HepG2 (cell line): Measurements from ENCODE around the gene LDLRAD2. TPM values are rescaled to one million over a fixed set of nuclear protein-coding genes. Genes with fewer than 3 reads are reported as not detected.

Source experiments
- BCLAF1 ChIP-seq: fragments of 450-650 bp; IDR thresholded peaks from 2 replicates; pipeline ENCODE4 v1.6.1; 2017; ENCODE audit warnings: mild to moderate bottlenecking
- DNMT3B ChIP-seq: conservative IDR thresholded peaks from 2 replicates; pipeline ENCODE4 v1.6.1; 2016; ENCODE audit warnings: missing biosample characterization, control low read depth
- GABPA ChIP-seq, 2 experiments: IDR thresholded peaks; 2 replicates each; pipeline ENCODE4 v1.6.1; 2011 to 2016; ENCODE audit warnings: low read depth in 2 of 2, low read length in 1 of 2, missing biosample characterization in 1 of 2, missing genetic modification characterization in 1 of 2
- HOXA5 ChIP-seq: sonication (generic); formaldehyde crosslinking; IDR thresholded peaks from 2 replicates; pipeline ENCODE4 v1.4.0; 2020; ENCODE audit warnings: missing genetic modification reagents
- MNT ChIP-seq: fragments of 450-650 bp; IDR thresholded peaks from 2 replicates; pipeline ENCODE4 v1.6.1; 2016
- NR1H2 ChIP-seq: sonication (generic); formaldehyde crosslinking; IDR thresholded peaks from 2 replicates; pipeline ENCODE4 v1.8.1; 2022; ENCODE audit warnings: low read depth, missing genetic modification reagents, borderline replicate concordance
- PBX3 ChIP-seq: sonication (generic); formaldehyde crosslinking; IDR thresholded peaks from 2 replicates; pipeline ENCODE4 v1.8.1; 2023; ENCODE audit warnings: missing genetic modification reagents, inconsistent platforms, borderline replicate concordance
- POGZ ChIP-seq: sonication (generic); formaldehyde crosslinking; IDR thresholded peaks from 2 replicates; pipeline ENCODE4 v1.4.0; 2020; ENCODE audit warnings: mild to moderate bottlenecking, missing genetic modification reagents
- RCOR2 ChIP-seq: IDR thresholded peaks from 2 replicates; pipeline ENCODE4 v1.6.1; 2016; ENCODE audit warnings: missing biosample characterization, missing genetic modification reagents
- RORA ChIP-seq: sonication (generic); formaldehyde crosslinking; IDR thresholded peaks from 2 replicates; pipeline ENCODE4 v1.5.0; 2020; ENCODE audit warnings: mild to moderate bottlenecking, missing genetic modification reagents, moderate library complexity
- THAP11 ChIP-seq: IDR thresholded peaks from 2 replicates; pipeline ENCODE4 v1.6.1; 2016; ENCODE audit warnings: missing biosample characterization, missing genetic modification reagents
- ZNF260 ChIP-seq: sonication (generic); formaldehyde crosslinking; IDR thresholded peaks from 2 replicates; pipeline ENCODE4 v1.4.0; 2020; ENCODE audit warnings: missing genetic modification reagents, low read depth, mild to moderate bottlenecking, borderline replicate concordance
- ZNF317 ChIP-seq: sonication (generic); formaldehyde crosslinking; IDR thresholded peaks from 2 replicates; pipeline ENCODE4 v1.5.0; 2020; ENCODE audit warnings: mild to moderate bottlenecking, missing genetic modification reagents
- ZNF512B ChIP-seq: sonication (generic); formaldehyde crosslinking; IDR thresholded peaks from 2 replicates; pipeline ENCODE4 v1.5.1; 2020; ENCODE audit warnings: missing genetic modification reagents, mild to moderate bottlenecking, borderline replicate concordance
- ZNF570 ChIP-seq: sonication (generic); formaldehyde crosslinking; IDR thresholded peaks from 2 replicates; pipeline ENCODE4 v1.4.0; 2020; ENCODE audit warnings: mild to moderate bottlenecking, missing genetic modification reagents, borderline replicate concordance
- ZNF670 ChIP-seq: sonication (generic); formaldehyde crosslinking; IDR thresholded peaks from 2 replicates; pipeline ENCODE4 v1.8.0; 2022; ENCODE audit warnings: mild to moderate bottlenecking, missing genetic modification reagents, borderline replicate concordance
- ZNF770 ChIP-seq: sonication (generic); formaldehyde crosslinking; IDR thresholded peaks from 2 replicates; pipeline ENCODE4 v1.5.0; 2020; ENCODE audit warnings: mild to moderate bottlenecking, missing genetic modification reagents
- polyA plus RNA-seq, 8 experiments: library from polyadenylated mRNA; depleted of rRNA in 3 of 8; stranded (reverse) in 7 of 8; unstranded in 1 of 8; fragments of >200 nt; fragmentation: Illumina TruSeq in 4 of 8; extraction: Trizol in 4 of 8; gene quantifications; 2 replicates each; pipeline versions ENCODE4 v1.2.1 to v1.2.3, GENCODE V29; 2011 to 2016; ENCODE audit warnings: low read depth in 4 of 8, missing spikeins in 1 of 8, mixed read lengths in 1 of 8; ENCODE audit not compliant: insufficient read depth in 1 of 8
- total RNA-seq, 5 experiments: library from RNA; depleted of rRNA; stranded (reverse); fragments of >200 nt; fragmentation: Illumina TruSeq; extraction: Trizol; gene quantifications; 2 replicates each; pipeline ENCODE4 v1.2.3, GENCODE V29; 2016; ENCODE audit warnings: low read depth in 1 of 5

Gene LDLRAD2
- total and polyA plus RNA-seq, 2 of the 13 experiments (the other 11 are each of a cell fraction or from before 2014, with no cell fraction given) = not detected

GRCh38 chr1:21775985-21776562 lies 36.0 kb upstream of the LDLRAD2 start (continued):
- TF ChIP-seq MNT (peak; percentile 28; the same call in 1 of the 2 replicates), ZNF317 (CRISPR knock-in tag) (no peak), GABPA (IDR thresholded peaks at IDR 0.05; ENCODE audit: low read depth, low read length) (no peak), GABPA (CRISPR knock-in tag; IDR thresholded peaks at IDR 0.05; ENCODE audit: low read depth) (peak; percentile 27; the same call in 1 of the 2 replicates), RORA (no peak), HOXA5 (CRISPR knock-in tag) (no peak), ZNF512B (no peak), RCOR2 (CRISPR knock-in tag) (peak; percentile 96), ZNF770 (CRISPR knock-in tag) (peak; percentile 90), ZNF570 (CRISPR knock-in tag) (no peak), BCLAF1 (no peak), PBX3 (CRISPR knock-in tag) (no peak), NR1H2 (CRISPR knock-in tag) (no peak), THAP11 (CRISPR knock-in tag) (peak; percentile 86), DNMT3B (CRISPR knock-in tag) (no peak), POGZ (CRISPR knock-in tag) (no peak), ZNF670 (0 out of 2 replicates have a peak, but pooled peaks have one; percentile 38), ZNF260 (CRISPR knock-in tag) (no peak)
